GM20431 (cell line): ENCODE measurements around the gene AHCY.
"Not testable (repeated sequence)": the region's sequence is repeated elsewhere in the genome, so short reads cannot be mapped to it uniquely, and the experiment has no call there.

Experiments
- in situ Hi-C: fragments of 300-500 bp; cut with MseI, MboI; formaldehyde crosslinking; loops from one replicate; pipeline ENCODE4 v1.15.0; 2020; ENCODE audit warnings: low sequenced_read_pairs; ENCODE audit not compliant: unreplicated experiment

Gene AHCY

GRCh38 chr20:34328207-34328606, 25.1 kb upstream of the AHCY start:
- in situ Hi-C loops: not testable (repeated sequence)

- in situ Hi-C loops: loop anchor here (25.0 kb wide), 2 partner anchors 213 to 438 kb away; no protein-coding TSS in a partner anchor
Observed at GRCh38 chr20:34324541-34324940, 21.4 kb upstream of the AHCY start.

- in situ Hi-C loops: loop anchor here (25.0 kb wide), 2 partner anchors 215 to 440 kb away; no protein-coding TSS in a partner anchor
Observed at GRCh38 chr20:34322267-34323105, 19.3 kb upstream of the AHCY start.

GRCh38 chr20:34320861-34321260, 17.7 kb upstream of the AHCY start:
- in situ Hi-C loops: loop anchor here (25.0 kb wide), 2 partner anchors 216 to 441 kb away; no protein-coding TSS in a partner anchor

GRCh38 chr20:34318609-34319443, 15.7 kb upstream of the AHCY start:
- in situ Hi-C loops: loop anchor here (25.0 kb wide), 2 partner anchors 218 to 443 kb away; no protein-coding TSS in a partner anchor

- in situ Hi-C loops: loop anchor here (25.0 kb wide), 2 partner anchors 221 to 446 kb away; no protein-coding TSS in a partner anchor
Observed at GRCh38 chr20:34316196-34316814, 13.2 kb upstream of the AHCY start.

GRCh38 chr20:34315236-34315635, 12.1 kb upstream of the AHCY start:
- in situ Hi-C loops: loop anchor here (25.0 kb wide), 2 partner anchors 222 to 447 kb away; no protein-coding TSS in a partner anchor

- in situ Hi-C loops: loop anchor here (25.0 kb wide), 2 partner anchors 225 to 450 kb away; no protein-coding TSS in a partner anchor
Observed at GRCh38 chr20:34312544-34313217, 9.5 kb upstream of the AHCY start.

GRCh38 chr20:34312024-34312460, 8.9 kb upstream of the AHCY start:
- in situ Hi-C loops: loop anchor here (25.0 kb wide), 2 partner anchors 225 to 450 kb away; no protein-coding TSS in a partner anchor

- in situ Hi-C loops: loop anchor here (25.0 kb wide), 2 partner anchors 226 to 451 kb away; no protein-coding TSS in a partner anchor
Observed at GRCh38 chr20:34311118-34312023, 8.2 kb upstream of the AHCY start.

- in situ Hi-C loops: loop anchor here (25.0 kb wide), 2 partner anchors 227 to 452 kb away; no protein-coding TSS in a partner anchor
Observed at GRCh38 chr20:34310481-34311117, 7.4 kb upstream of the AHCY start.

- in situ Hi-C loops: loop anchor here (25.0 kb wide), 2 partner anchors 228 to 453 kb away; no protein-coding TSS in a partner anchor
Observed at GRCh38 chr20:34309691-34310090, 6.5 kb upstream of the AHCY start.

- in situ Hi-C loops: loop anchor here (25.0 kb wide), 2 partner anchors 232 to 457 kb away; no protein-coding TSS in a partner anchor
Observed at GRCh38 chr20:34305333-34306230, 2.4 kb upstream of the AHCY start.

GRCh38 chr20:34302312-34302722, 838 bp downstream of the AHCY start:
- in situ Hi-C loops: loop anchor here (25.0 kb wide), 2 partner anchors 235 to 460 kb away; no protein-coding TSS in a partner anchor

- in situ Hi-C loops: loop anchor here (25.0 kb wide), 2 partner anchors 236 to 461 kb away; no protein-coding TSS in a partner anchor
Observed at GRCh38 chr20:34301587-34302311, 1.4 kb downstream of the AHCY start.
